SK-N-SH treated with all-trans-retinoic acid at 6 μM for 48 hours (cell line): ENCODE results near the gene VWC2L.

ENCODE experiments used
- ARNTL ChIP-seq: fragments of 450-650 bp; formaldehyde crosslinking; IDR thresholded peaks from 2 replicates; pipeline ENCODE4 v1.5.0; 2020; ENCODE audit warnings: low read depth, mild to moderate bottlenecking, moderate library complexity, borderline replicate concordance
- BACH2 ChIP-seq: fragments of 250-450 bp; sonication (Bioruptor Pico); IDR thresholded peaks from 2 replicates; pipeline ENCODE4 v1.9.0; 2021; ENCODE audit warnings: mild to moderate bottlenecking, borderline replicate concordance
- CSDC2 ChIP-seq: fragments of 250-450 bp; sonication (Bioruptor Pico); IDR thresholded peaks from 2 replicates; pipeline ENCODE4 v1.5.0; 2020; ENCODE audit warnings: mild to moderate bottlenecking, moderate library complexity
- GLIS3 ChIP-seq: fragments of 250-450 bp; sonication (Bioruptor Pico); IDR thresholded peaks from 2 replicates; pipeline ENCODE4 v1.5.0; 2020; ENCODE audit warnings: mild to moderate bottlenecking, moderate library complexity
- ISL1 ChIP-seq: fragments of 250-450 bp; sonication (Bioruptor Pico); IDR thresholded peaks from 2 replicates; pipeline ENCODE4 v2.1.2; 2022; ENCODE audit warnings: mild to moderate bottlenecking, moderate library complexity
- RARB ChIP-seq: fragments of 250-450 bp; sonication (Bioruptor Pico); IDR thresholded peaks from 2 replicates; pipeline ENCODE4 v1.8.0; 2021; ENCODE audit warnings: mild to moderate bottlenecking, moderate library complexity
- ZC3H10 ChIP-seq: fragments of 250-450 bp; sonication (Bioruptor Pico); IDR thresholded peaks from 2 replicates; pipeline ENCODE4 v1.5.1; 2021; ENCODE audit warnings: mild to moderate bottlenecking, moderate library complexity
- ZFP3 ChIP-seq: fragments of 250-450 bp; sonication (Bioruptor Pico); IDR thresholded peaks from 2 replicates; pipeline ENCODE4 v1.5.0; 2020; ENCODE audit warnings: mild to moderate bottlenecking, moderate library complexity
- ZNF8 ChIP-seq: fragments of 450-650 bp; formaldehyde crosslinking; IDR thresholded peaks from 2 replicates; pipeline ENCODE4 v1.5.0; 2020; ENCODE audit warnings: mild to moderate bottlenecking, moderate library complexity
- TF ChIP-seq, protein P1 (sequence below): fragments of 250-450 bp; sonication (Bioruptor Pico); IDR thresholded peaks from 2 replicates; pipeline ENCODE4 v1.5.1; 2020; ENCODE audit warnings: low read depth, mild to moderate bottlenecking, moderate library complexity
- TF ChIP-seq, protein P2 (sequence below): fragments of 250-450 bp; sonication (Bioruptor Pico); IDR thresholded peaks from 2 replicates; pipeline ENCODE4 v1.5.1; 2021; ENCODE audit warnings: mild to moderate bottlenecking, moderate library complexity
- TF ChIP-seq, protein P3 (sequence below): fragments of 250-450 bp; sonication (Bioruptor Pico); IDR thresholded peaks from 2 replicates; pipeline ENCODE4 v1.8.0; 2020; ENCODE audit warnings: mild to moderate bottlenecking, moderate library complexity, borderline replicate concordance
- TF ChIP-seq, protein P4 (sequence below): fragments of 250-450 bp; sonication (Bioruptor Pico); IDR thresholded peaks from 2 replicates; pipeline ENCODE4 v1.8.0; 2021; ENCODE audit warnings: low read depth, mild to moderate bottlenecking, moderate library complexity, borderline replicate concordance

DNA sequence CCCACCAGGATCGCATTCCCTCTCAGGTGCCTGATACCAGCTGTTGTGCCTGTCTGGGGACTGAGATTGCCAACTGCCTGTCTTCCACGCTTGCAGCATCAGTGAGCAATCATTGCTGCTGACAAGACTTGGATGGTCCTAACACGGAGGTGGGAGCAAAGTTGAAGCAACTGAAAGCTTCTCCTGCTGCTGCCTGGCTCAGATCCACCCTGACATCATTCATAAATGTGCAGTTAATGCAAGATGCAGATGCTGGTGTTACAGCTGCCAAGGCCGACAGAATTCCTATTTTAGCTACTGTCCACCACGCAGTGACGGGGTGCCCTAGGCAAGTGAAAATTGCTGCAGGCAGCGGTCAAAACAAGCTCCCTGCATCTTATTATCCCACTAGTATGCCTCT is 131.4 kb downstream of the VWC2L start:
- TF ChIP-seq RARB (CRISPR knock-in tag) (no peak), ZC3H10 (CRISPR knock-in tag) (no peak), ISL1 (CRISPR knock-in tag) (no peak), BACH2 (no peak), GLIS3 (CRISPR knock-in tag) (no peak), ARNTL (CRISPR knock-in tag) (no peak), ZNF8 (no peak), CSDC2 (CRISPR knock-in tag) (no peak), ZFP3 (CRISPR knock-in tag) (no peak)
- TF ChIP-seq, protein P1, sequence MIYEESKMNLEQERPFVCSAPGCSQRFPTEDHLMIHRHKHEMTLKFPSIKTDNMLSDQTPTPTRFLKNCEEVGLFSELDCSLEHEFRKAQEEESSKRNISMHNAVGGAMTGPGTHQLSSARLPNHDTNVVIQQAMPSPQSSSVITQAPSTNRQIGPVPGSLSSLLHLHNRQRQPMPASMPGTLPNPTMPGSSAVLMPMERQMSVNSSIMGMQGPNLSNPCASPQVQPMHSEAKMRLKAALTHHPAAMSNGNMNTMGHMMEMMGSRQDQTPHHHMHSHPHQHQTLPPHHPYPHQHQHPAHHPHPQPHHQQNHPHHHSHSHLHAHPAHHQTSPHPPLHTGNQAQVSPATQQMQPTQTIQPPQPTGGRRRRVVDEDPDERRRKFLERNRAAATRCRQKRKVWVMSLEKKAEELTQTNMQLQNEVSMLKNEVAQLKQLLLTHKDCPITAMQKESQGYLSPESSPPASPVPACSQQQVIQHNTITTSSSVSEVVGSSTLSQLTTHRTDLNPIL, result no peak
- TF ChIP-seq, protein P2, sequence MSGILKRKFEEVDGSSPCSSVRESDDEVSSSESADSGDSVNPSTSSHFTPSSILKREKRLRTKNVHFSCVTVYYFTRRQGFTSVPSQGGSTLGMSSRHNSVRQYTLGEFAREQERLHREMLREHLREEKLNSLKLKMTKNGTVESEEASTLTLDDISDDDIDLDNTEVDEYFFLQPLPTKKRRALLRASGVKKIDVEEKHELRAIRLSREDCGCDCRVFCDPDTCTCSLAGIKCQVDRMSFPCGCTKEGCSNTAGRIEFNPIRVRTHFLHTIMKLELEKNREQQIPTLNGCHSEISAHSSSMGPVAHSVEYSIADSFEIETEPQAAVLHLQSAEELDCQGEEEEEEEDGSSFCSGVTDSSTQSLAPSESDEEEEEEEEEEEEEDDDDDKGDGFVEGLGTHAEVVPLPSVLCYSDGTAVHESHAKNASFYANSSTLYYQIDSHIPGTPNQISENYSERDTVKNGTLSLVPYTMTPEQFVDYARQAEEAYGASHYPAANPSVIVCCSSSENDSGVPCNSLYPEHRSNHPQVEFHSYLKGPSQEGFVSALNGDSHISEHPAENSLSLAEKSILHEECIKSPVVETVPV (CRISPR knock-in tag), result no peak
- TF ChIP-seq, protein P3, sequence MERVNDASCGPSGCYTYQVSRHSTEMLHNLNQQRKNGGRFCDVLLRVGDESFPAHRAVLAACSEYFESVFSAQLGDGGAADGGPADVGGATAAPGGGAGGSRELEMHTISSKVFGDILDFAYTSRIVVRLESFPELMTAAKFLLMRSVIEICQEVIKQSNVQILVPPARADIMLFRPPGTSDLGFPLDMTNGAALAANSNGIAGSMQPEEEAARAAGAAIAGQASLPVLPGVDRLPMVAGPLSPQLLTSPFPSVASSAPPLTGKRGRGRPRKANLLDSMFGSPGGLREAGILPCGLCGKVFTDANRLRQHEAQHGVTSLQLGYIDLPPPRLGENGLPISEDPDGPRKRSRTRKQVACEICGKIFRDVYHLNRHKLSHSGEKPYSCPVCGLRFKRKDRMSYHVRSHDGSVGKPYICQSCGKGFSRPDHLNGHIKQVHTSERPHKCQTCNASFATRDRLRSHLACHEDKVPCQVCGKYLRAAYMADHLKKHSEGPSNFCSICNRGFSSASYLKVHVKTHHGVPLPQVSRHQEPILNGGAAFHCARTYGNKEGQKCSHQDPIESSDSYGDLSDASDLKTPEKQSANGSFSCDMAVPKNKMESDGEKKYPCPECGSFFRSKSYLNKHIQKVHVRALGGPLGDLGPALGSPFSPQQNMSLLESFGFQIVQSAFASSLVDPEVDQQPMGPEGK, result no peak
- TF ChIP-seq, protein P4, sequence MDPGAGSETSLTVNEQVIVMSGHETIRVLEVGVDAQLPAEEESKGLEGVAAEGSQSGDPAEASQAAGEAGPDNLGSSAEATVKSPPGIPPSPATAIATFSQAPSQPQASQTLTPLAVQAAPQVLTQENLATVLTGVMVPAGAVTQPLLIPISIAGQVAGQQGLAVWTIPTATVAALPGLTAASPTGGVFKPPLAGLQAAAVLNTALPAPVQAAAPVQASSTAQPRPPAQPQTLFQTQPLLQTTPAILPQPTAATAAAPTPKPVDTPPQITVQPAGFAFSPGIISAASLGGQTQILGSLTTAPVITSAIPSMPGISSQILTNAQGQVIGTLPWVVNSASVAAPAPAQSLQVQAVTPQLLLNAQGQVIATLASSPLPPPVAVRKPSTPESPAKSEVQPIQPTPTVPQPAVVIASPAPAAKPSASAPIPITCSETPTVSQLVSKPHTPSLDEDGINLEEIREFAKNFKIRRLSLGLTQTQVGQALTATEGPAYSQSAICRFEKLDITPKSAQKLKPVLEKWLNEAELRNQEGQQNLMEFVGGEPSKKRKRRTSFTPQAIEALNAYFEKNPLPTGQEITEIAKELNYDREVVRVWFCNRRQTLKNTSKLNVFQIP (CRISPR knock-in tag), result no peak
